Trophoblast cell (in vitro differentiated cells and primary cell): ENCODE results near the gene RPS18.

Source experiments
- DNase-seq, 2 donors: peaks; one replicate each; pipeline ENCODE4 v3.0.0-alpha.2; 2016
- H2AFZ ChIP-seq: 2 replicates; pipeline ENCODE4 v1.6.1; 2013; ENCODE audit warnings: low read length, moderate library complexity, mild to moderate bottlenecking; ENCODE audit not compliant: insufficient read depth, poor library complexity
- H2AK5ac ChIP-seq: 2 replicates; pipeline ENCODE4 v1.6.1; 2013; ENCODE audit warnings: mild to moderate bottlenecking, low read length
- H2BK120ac ChIP-seq: 2 replicates; pipeline ENCODE4 v1.6.1; 2013; ENCODE audit warnings: low read length, mild to moderate bottlenecking, moderate library complexity; ENCODE audit not compliant: insufficient read depth, poor library complexity
- H2BK12ac ChIP-seq: 2 replicates; pipeline ENCODE4 v1.6.1; 2013; ENCODE audit warnings: mild to moderate bottlenecking, low read length, moderate library complexity
- H2BK5ac ChIP-seq: 2 replicates; pipeline ENCODE4 v1.6.1; 2013; ENCODE audit warnings: low read length, low read depth, moderate library complexity, mild to moderate bottlenecking; ENCODE audit not compliant: poor library complexity
- H3K14ac ChIP-seq: 2 replicates; pipeline ENCODE4 v1.6.1; 2013; ENCODE audit warnings: mild to moderate bottlenecking, low read length
- H3K18ac ChIP-seq: 2 replicates; pipeline ENCODE4 v1.6.1; 2013; ENCODE audit warnings: mild to moderate bottlenecking, low read length
- H3K23ac ChIP-seq: 2 replicates; pipeline ENCODE4 v1.6.1; 2013; ENCODE audit warnings: low read length
- H3K27ac ChIP-seq: 2 replicates; pipeline ENCODE4 v1.5.1; 2013; ENCODE audit warnings: low read depth, mild to moderate bottlenecking, inconsistent platforms, low read length, moderate library complexity
- H3K27me3 ChIP-seq: 2 replicates; pipeline ENCODE4 v1.6.1; 2013; ENCODE audit warnings: inconsistent platforms, mild to moderate bottlenecking, low read length, moderate library complexity; ENCODE audit not compliant: insufficient read depth
- H3K36me3 ChIP-seq, 2 experiments: 1 replicate in 1 of 2; 2 replicates in 1 of 2; pipeline ENCODE4 v1.6.1; 2013; ENCODE audit warnings: low read length in 2 of 2, mild to moderate bottlenecking in 2 of 2, moderate library complexity in 1 of 2; ENCODE audit not compliant: insufficient read depth in 2 of 2, control insufficient read depth in 1 of 2
- H3K4ac ChIP-seq: 2 replicates; pipeline ENCODE4 v1.6.1; 2013; ENCODE audit warnings: low read depth, mild to moderate bottlenecking, low read length, moderate library complexity
- H3K4me1 ChIP-seq, 2 experiments: 1 replicate in 1 of 2; 2 replicates in 1 of 2; pipeline ENCODE4 v1.6.1; 2013; ENCODE audit warnings: low read length in 2 of 2, mild to moderate bottlenecking in 2 of 2, moderate library complexity in 1 of 2; ENCODE audit not compliant: insufficient read depth in 2 of 2, control insufficient read depth in 1 of 2
- H3K4me2 ChIP-seq: 2 replicates; pipeline ENCODE4 v1.6.1; 2013; ENCODE audit warnings: inconsistent platforms, mild to moderate bottlenecking, low read length, moderate library complexity
- H3K4me3 ChIP-seq: 2 replicates; pipeline ENCODE4 v1.5.1; 2013; ENCODE audit warnings: mild to moderate bottlenecking, low read depth, low read length, inconsistent platforms
- H3K79me1 ChIP-seq: one replicate; pipeline ENCODE4 v1.6.1; 2013; ENCODE audit warnings: low read length
- H3K79me2 ChIP-seq: 2 replicates; pipeline ENCODE4 v1.6.1; 2013; ENCODE audit warnings: low read length, mild to moderate bottlenecking; ENCODE audit not compliant: control insufficient read depth, insufficient read depth, poor library complexity
- H3K9ac ChIP-seq: 2 replicates; pipeline ENCODE4 v1.6.1; 2013; ENCODE audit warnings: mild to moderate bottlenecking, low read length
- H3K9me3 ChIP-seq: 2 replicates; pipeline ENCODE4 v1.6.1; 2013; ENCODE audit warnings: low read depth, mild to moderate bottlenecking, control low read depth, inconsistent platforms, low read length; ENCODE audit not compliant: insufficient read depth
- H4K12ac ChIP-seq: 2 replicates; pipeline ENCODE4 v1.6.1; 2013; ENCODE audit warnings: low read depth, mild to moderate bottlenecking, low read length, moderate library complexity
- H4K8ac ChIP-seq: 2 replicates; pipeline ENCODE4 v1.6.1; 2013; ENCODE audit warnings: low read depth, mild to moderate bottlenecking, low read length, moderate library complexity
- H4K91ac ChIP-seq: one replicate; pipeline ENCODE4 v1.6.1; 2013; ENCODE audit warnings: low read depth, mild to moderate bottlenecking, low read length, moderate library complexity
- WGBS: extraction: QIAGEN DNeasy Blood & Tissue Kit; methylation state at CpG from one replicate; pipeline ENCODE4 v1.1.7; 2013; ENCODE audit warnings: missing lambda C conversion rate; ENCODE audit not compliant: insufficient read length, insufficient coverage; ENCODE audit errors: extremely low coverage; 5-methylcytosine and 5-hydroxymethylcytosine counted together

Gene RPS18

GRCh38 chr6:33247977-33248642 lies 23.8 kb upstream of the RPS18 start:
- Histone ChIP-seq H3K79me2 (no peaks in the 10 kb centered on the region), H3K36me3 (peaks cover 5% of the 10 kb centered on the region in 2 experiments), H3K18ac (no peak overlapping the region), H3K27me3 (no peaks in the 10 kb centered on the region), H2BK12ac (no peak overlapping the region), H3K9ac (no peak overlapping the region), H4K91ac (no peak overlapping the region), H3K4me3 (no peak overlapping the region), H2AFZ (peak overlapping the region; percentile 71), H3K4me2 (peak overlapping the region; percentile 91), H2BK5ac (no peak overlapping the region), H2BK120ac (no peak overlapping the region), H3K79me1 (peaks cover 6% of the 10 kb centered on the region), H3K4ac (no peak overlapping the region), H3K23ac (no peak overlapping the region), H3K9me3 (no peaks in the 10 kb centered on the region), H3K4me1 (peaks cover 12 to 14% of the 10 kb centered on the region in 2 experiments), H4K12ac (no peak overlapping the region), H4K8ac (no peak overlapping the region), H3K14ac (no peak overlapping the region), H3K27ac (no peak overlapping the region), H2AK5ac (no peak overlapping the region)
- no CpG with 5 or more reads among the region's 28 CpGs for WGBS
- DNase-seq = peak; percentile 75 to 92

GRCh38 chr6:33248643-33248931 lies 23.3 kb upstream of the RPS18 start:
- H2BK12ac ChIP-seq = no peak overlapping the region
- H4K12ac ChIP-seq = peak overlapping the region; percentile 1
- H3K4ac ChIP-seq = no peak overlapping the region

GRCh38 chr6:33248932-33249731 lies 22.7 kb upstream of the RPS18 start:
- peak overlapping the region; percentile 25 for H3K27ac ChIP-seq
- H2AFZ ChIP-seq = peak overlapping the region; percentile 71
- H3K14ac ChIP-seq = peak overlapping the region; percentile 9
- H3K79me1 ChIP-seq = peaks cover 6% of the 10 kb centered on the region
- H3K36me3 ChIP-seq = peaks cover 5% of the 10 kb centered on the region in 2 experiments
- H3K23ac ChIP-seq = no peak overlapping the region
- no peak overlapping the region for H3K18ac ChIP-seq
- peak overlapping the region; percentile 91 for H3K4me2 ChIP-seq
- peaks cover 12 to 14% of the 10 kb centered on the region in 2 experiments for H3K4me1 ChIP-seq
- peak overlapping the region; percentile 14 for H4K12ac ChIP-seq
- H2BK120ac ChIP-seq = no peak overlapping the region
- WGBS = no CpG with 5 or more reads among the region's 58 CpGs
- no peak overlapping the region for H3K4ac ChIP-seq
- H3K79me2 ChIP-seq = no peaks in the 10 kb centered on the region
- no peak overlapping the region for H2BK5ac ChIP-seq
- H4K91ac ChIP-seq = peak overlapping the region; percentile 3
- no peaks in the 10 kb centered on the region for H3K9me3 ChIP-seq
- peak overlapping the region; percentile 73 for H3K4me3 ChIP-seq
- H3K9ac ChIP-seq = peak overlapping the region; percentile 78
- H2AK5ac ChIP-seq = no peak overlapping the region
- DNase-seq = peak; percentile 99
- H2BK12ac ChIP-seq = no peak overlapping the region
- H4K8ac ChIP-seq = peak overlapping the region; percentile 62
- H3K27me3 ChIP-seq = no peaks in the 10 kb centered on the region

More at GRCh38 chr6:33248643-33248931, 23.3 kb upstream of the RPS18 start:
- Histone ChIP-seq H4K8ac (no peak overlapping the region), H3K4me3 (no peak overlapping the region), H3K79me1 (peaks cover 6% of the 10 kb centered on the region), H2AK5ac (no peak overlapping the region), H2AFZ (peak overlapping the region; percentile 71), H3K27ac (no peak overlapping the region), H3K4me2 (peak overlapping the region; percentile 91), H3K23ac (no peak overlapping the region), H3K36me3 (peaks cover 5% of the 10 kb centered on the region in 2 experiments), H3K14ac (no peak overlapping the region), H2BK120ac (no peak overlapping the region), H3K79me2 (no peaks in the 10 kb centered on the region), H3K27me3 (no peaks in the 10 kb centered on the region), H3K9me3 (no peaks in the 10 kb centered on the region), H3K9ac (no peak overlapping the region), H4K91ac (no peak overlapping the region), H3K4me1 (peaks cover 12 to 14% of the 10 kb centered on the region in 2 experiments), H2BK5ac (no peak overlapping the region), H3K18ac (no peak overlapping the region)
- no CpG with 5 or more reads among the region's 18 CpGs for WGBS
- no peak for DNase-seq

GRCh38 chr6:33249732-33250630 lies 21.9 kb upstream of the RPS18 start:
- Histone ChIP-seq H3K79me1 (peaks cover 6% of the 10 kb centered on the region), H3K4ac (no peak overlapping the region), H3K18ac (no peak overlapping the region), H3K4me1 (peaks cover 12 to 14% of the 10 kb centered on the region in 2 experiments), H3K79me2 (no peaks in the 10 kb centered on the region), H2BK120ac (no peak overlapping the region), H2BK12ac (no peak overlapping the region), H3K4me3 (peak overlapping the region; percentile 73), H2BK5ac (no peak overlapping the region), H3K27ac (peak overlapping the region; percentile 25), H3K36me3 (peaks cover 5% of the 10 kb centered on the region in 2 experiments), H3K9me3 (no peaks in the 10 kb centered on the region), H2AK5ac (peak overlapping the region; percentile 13), H3K9ac (peak overlapping the region; percentile 78), H2AFZ (no peak overlapping the region), H3K23ac (no peak overlapping the region), H3K14ac (peak overlapping the region; percentile 9), H4K12ac (peak overlapping the region; percentile 28), H3K4me2 (peak overlapping the region; percentile 91), H4K91ac (peak overlapping the region; percentile 3), H4K8ac (peak overlapping the region; percentile 63), H3K27me3 (no peaks in the 10 kb centered on the region)
- WGBS = no CpG with 5 or more reads among the region's 15 CpGs
- peak; percentile 44 to 48 for DNase-seq
